ENCODE results near the gene CACNA2D2. TPM values are rescaled to one million over a fixed set of nuclear protein-coding genes. Genes with fewer than 3 reads are reported as not detected.

CACNA2D2 gene
- total and polyA plus RNA-seq, 2 of the 13 experiments (the other 11 are each of a cell fraction or from before 2014, with no cell fraction given) = not detected

DNA sequence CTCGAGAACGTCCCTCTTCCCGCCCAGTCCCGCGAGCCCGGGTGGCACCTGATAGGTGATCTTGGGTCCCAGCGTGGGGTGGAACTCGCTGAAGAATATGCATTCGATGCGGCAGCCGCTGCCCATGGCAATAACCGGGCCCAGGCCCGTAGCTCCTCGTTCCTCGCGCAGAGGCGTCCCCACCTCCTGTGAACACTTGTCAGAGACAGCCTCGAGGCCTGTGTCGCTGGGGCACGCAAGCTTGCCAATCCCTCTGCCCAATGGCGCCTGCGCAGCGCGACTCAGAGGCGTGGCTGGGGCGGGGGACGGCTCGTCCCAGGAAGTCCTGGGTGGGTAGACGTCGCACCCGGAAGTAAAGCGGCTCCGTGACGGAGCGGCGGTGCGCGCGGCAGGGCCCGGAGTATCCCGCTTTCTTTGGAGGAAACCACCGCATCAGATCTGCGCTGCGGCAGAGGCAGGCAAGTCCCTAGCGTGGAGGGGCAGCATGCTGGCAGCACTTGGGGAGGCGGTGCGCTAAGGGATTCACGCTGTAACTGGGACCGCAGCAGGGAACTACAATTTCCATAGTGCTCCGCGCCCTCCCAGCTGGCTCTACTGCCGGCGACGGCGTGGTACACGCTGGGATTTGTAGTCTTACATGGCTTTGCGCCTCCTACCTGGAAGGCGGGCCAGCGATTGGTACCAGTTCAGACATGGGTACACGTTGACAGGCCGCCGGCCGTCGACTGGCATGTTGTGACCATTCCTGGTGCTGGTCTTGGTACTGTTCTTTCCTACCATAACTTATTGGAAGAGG is 152.7 kb downstream of the CACNA2D2 start, which contains the start of the genes CYB561D2 and NPRL2 (continued):
- TF ChIP-seq CREB1 (IDR thresholded peaks at IDR 0.05) = peak; percentile 79
- peak; percentile 93 for TF ChIP-seq CREB1 (CRISPR knock-in tag; IDR thresholded peaks at IDR 0.05)
- no peak; the same call in 1 of the 2 replicates for TF ChIP-seq ZNF749 (CRISPR knock-in tag; IDR thresholded peaks at IDR 0.05; ENCODE audit: borderline replicate concordance)
- TF ChIP-seq ZFP90 (CRISPR knock-in tag; IDR thresholded peaks at IDR 0.05; ENCODE audit: borderline replicate concordance) = peak; percentile 41; the same call in 1 of the 2 replicates
- TF ChIP-seq ZMYM3 (CRISPR knock-in tag; IDR thresholded peaks at IDR 0.05) = no peak; the same call in 1 of the 2 replicates
- TF ChIP-seq SYNCRIP (IDR thresholded peaks at IDR 0.05; ENCODE audit: insufficient read depth, low read depth, low read length) = no peak
- peak; percentile 98 for TF ChIP-seq ZNF280B (CRISPR knock-in tag; IDR thresholded peaks at IDR 0.05; ENCODE audit: borderline replicate concordance)
- TF ChIP-seq, protein P1, sequence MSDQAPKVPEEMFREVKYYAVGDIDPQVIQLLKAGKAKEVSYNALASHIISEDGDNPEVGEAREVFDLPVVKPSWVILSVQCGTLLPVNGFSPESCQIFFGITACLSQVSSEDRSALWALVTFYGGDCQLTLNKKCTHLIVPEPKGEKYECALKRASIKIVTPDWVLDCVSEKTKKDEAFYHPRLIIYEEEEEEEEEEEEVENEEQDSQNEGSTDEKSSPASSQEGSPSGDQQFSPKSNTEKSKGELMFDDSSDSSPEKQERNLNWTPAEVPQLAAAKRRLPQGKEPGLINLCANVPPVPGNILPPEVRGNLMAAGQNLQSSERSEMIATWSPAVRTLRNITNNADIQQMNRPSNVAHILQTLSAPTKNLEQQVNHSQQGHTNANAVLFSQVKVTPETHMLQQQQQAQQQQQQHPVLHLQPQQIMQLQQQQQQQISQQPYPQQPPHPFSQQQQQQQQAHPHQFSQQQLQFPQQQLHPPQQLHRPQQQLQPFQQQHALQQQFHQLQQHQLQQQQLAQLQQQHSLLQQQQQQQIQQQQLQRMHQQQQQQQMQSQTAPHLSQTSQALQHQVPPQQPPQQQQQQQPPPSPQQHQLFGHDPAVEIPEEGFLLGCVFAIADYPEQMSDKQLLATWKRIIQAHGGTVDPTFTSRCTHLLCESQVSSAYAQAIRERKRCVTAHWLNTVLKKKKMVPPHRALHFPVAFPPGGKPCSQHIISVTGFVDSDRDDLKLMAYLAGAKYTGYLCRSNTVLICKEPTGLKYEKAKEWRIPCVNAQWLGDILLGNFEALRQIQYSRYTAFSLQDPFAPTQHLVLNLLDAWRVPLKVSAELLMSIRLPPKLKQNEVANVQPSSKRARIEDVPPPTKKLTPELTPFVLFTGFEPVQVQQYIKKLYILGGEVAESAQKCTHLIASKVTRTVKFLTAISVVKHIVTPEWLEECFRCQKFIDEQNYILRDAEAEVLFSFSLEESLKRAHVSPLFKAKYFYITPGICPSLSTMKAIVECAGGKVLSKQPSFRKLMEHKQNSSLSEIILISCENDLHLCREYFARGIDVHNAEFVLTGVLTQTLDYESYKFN (CRISPR knock-in tag; conservative IDR thresholded peaks at IDR 0.05) = peak; percentile 31; the same call in 1 of the 2 replicates
- TF ChIP-seq TEAD2 (CRISPR knock-in tag; IDR thresholded peaks at IDR 0.05) = peak; percentile 94; the same call in 1 of the 2 replicates
- TF ChIP-seq NCOA1 (CRISPR knock-in tag; IDR thresholded peaks at IDR 0.05) = peak; percentile 93
- 0 out of 2 replicates have a peak, but pooled peaks have one; percentile 11 for TF ChIP-seq SOX13 (IDR thresholded peaks at IDR 0.05)
- peak in 1 of 2 experiments; percentile 9; a peak in 2 of 4 replicates for TF ChIP-seq SOX13 (CRISPR knock-in tag; conservative IDR thresholded peaks at IDR 0.05 in 1 of 2, IDR thresholded peaks at IDR 0.05 in 1 of 2)
- TF ChIP-seq RAD21 (CRISPR knock-in tag; IDR thresholded peaks at IDR 0.05) = peak; percentile 52
- TF ChIP-seq, protein P2, sequence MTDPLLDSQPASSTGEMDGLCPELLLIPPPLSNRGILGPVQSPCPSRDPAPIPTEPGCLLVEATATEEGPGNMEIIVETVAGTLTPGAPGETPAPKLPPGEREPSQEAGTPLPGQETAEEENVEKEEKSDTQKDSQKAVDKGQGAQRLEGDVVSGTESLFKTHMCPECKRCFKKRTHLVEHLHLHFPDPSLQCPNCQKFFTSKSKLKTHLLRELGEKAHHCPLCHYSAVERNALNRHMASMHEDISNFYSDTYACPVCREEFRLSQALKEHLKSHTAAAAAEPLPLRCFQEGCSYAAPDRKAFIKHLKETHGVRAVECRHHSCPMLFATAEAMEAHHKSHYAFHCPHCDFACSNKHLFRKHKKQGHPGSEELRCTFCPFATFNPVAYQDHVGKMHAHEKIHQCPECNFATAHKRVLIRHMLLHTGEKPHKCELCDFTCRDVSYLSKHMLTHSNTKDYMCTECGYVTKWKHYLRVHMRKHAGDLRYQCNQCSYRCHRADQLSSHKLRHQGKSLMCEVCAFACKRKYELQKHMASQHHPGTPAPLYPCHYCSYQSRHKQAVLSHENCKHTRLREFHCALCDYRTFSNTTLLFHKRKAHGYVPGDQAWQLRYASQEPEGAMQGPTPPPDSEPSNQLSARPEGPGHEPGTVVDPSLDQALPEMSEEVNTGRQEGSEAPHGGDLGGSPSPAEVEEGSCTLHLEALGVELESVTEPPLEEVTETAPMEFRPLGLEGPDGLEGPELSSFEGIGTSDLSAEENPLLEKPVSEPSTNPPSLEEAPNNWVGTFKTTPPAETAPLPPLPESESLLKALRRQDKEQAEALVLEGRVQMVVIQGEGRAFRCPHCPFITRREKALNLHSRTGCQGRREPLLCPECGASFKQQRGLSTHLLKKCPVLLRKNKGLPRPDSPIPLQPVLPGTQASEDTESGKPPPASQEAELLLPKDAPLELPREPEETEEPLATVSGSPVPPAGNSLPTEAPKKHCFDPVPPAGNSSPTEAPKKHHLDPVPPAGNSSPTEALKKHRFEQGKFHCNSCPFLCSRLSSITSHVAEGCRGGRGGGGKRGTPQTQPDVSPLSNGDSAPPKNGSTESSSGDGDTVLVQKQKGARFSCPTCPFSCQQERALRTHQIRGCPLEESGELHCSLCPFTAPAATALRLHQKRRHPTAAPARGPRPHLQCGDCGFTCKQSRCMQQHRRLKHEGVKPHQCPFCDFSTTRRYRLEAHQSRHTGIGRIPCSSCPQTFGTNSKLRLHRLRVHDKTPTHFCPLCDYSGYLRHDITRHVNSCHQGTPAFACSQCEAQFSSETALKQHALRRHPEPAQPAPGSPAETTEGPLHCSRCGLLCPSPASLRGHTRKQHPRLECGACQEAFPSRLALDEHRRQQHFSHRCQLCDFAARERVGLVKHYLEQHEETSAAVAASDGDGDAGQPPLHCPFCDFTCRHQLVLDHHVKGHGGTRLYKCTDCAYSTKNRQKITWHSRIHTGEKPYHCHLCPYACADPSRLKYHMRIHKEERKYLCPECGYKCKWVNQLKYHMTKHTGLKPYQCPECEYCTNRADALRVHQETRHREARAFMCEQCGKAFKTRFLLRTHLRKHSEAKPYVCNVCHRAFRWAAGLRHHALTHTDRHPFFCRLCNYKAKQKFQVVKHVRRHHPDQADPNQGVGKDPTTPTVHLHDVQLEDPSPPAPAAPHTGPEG (CRISPR knock-in tag; IDR thresholded peaks at IDR 0.05) = peak; percentile 90
- peak; percentile 70; the same call in 1 of the 2 replicates for TF ChIP-seq ZNF337 (CRISPR knock-in tag; IDR thresholded peaks at IDR 0.05; ENCODE audit: borderline replicate concordance, low read depth)

Measured in HepG2 (cell line).